ES-I3 (cell line): ENCODE results near the gene SCT.

Experiments
- H3K36me3 ChIP-seq: 2 replicates; pipeline ENCODE4 v1.6.1; 2013; ENCODE audit warnings: mild to moderate bottlenecking, low read length, control low read depth, moderate library complexity; ENCODE audit not compliant: insufficient read depth
- H3K4me1 ChIP-seq: 2 replicates; pipeline ENCODE4 v1.6.1; 2013; ENCODE audit warnings: mild to moderate bottlenecking, control low read depth, low read length; ENCODE audit not compliant: insufficient read depth
- H3K9ac ChIP-seq: 2 replicates; pipeline ENCODE4 v1.6.1; 2013; ENCODE audit warnings: low read depth, mild to moderate bottlenecking, low read length, moderate library complexity
- H3K9me3 ChIP-seq: 2 replicates; pipeline ENCODE4 v1.6.1; 2013; ENCODE audit warnings: mild to moderate bottlenecking, low read length, moderate library complexity; ENCODE audit not compliant: control insufficient read depth, insufficient read depth

SCT gene

GRCh38 chr11:601573-602245 is 25.3 kb downstream of the SCT start:
- Histone ChIP-seq H3K4me1 (no peaks in the 10 kb centered on the region), H3K9me3 (no peaks in the 10 kb centered on the region), H3K36me3 (peaks cover 29% of the 10 kb centered on the region), H3K9ac (no peak overlapping the region)

- Histone ChIP-seq H3K4me1 (no peaks in the 10 kb centered on the region), H3K9ac (no peak overlapping the region), H3K9me3 (no peaks in the 10 kb centered on the region), H3K36me3 (peaks cover 26% of the 10 kb centered on the region)
These were observed 28.8 kb downstream of the SCT start for GRCh38 chr11:598005-598680.

- H3K36me3 ChIP-seq: peaks cover 27% of the 10 kb centered on the region
- no peaks in the 10 kb centered on the region for H3K9me3 ChIP-seq
- H3K9ac ChIP-seq: no peak overlapping the region
- H3K4me1 ChIP-seq: no peaks in the 10 kb centered on the region
These were observed 29.7 kb downstream of the SCT start for GRCh38 chr11:597166-597725.

- H3K9ac ChIP-seq: no peak overlapping the region
- no peaks in the 10 kb centered on the region for H3K9me3 ChIP-seq
- H3K36me3 ChIP-seq: peaks cover 21% of the 10 kb centered on the region
- no peaks in the 10 kb centered on the region for H3K4me1 ChIP-seq
These were observed 30.6 kb downstream of the SCT start for GRCh38 chr11:596374-596773.

- no peak overlapping the region for H3K9ac ChIP-seq
- no peaks in the 10 kb centered on the region for H3K9me3 ChIP-seq
- no peaks in the 10 kb centered on the region for H3K4me1 ChIP-seq
- peaks cover 20% of the 10 kb centered on the region for H3K36me3 ChIP-seq
These were observed 31.6 kb downstream of the SCT start for GRCh38 chr11:595400-595799.

GRCh38 chr11:593347-593746 is 33.6 kb downstream of the SCT start:
- peaks cover 16% of the 10 kb centered on the region for H3K36me3 ChIP-seq
- no peaks in the 10 kb centered on the region for H3K9me3 ChIP-seq
- H3K4me1 ChIP-seq: no peaks in the 10 kb centered on the region
- H3K9ac ChIP-seq: no peak overlapping the region

GRCh38 chr11:592918-593317 is 34.1 kb downstream of the SCT start:
- H3K36me3 ChIP-seq: peaks cover 18% of the 10 kb centered on the region
- H3K9ac ChIP-seq: no peak overlapping the region
- no peaks in the 10 kb centered on the region for H3K9me3 ChIP-seq
- no peaks in the 10 kb centered on the region for H3K4me1 ChIP-seq

GRCh38 chr11:592501-592900 is 34.5 kb downstream of the SCT start:
- peaks cover 22% of the 10 kb centered on the region for H3K36me3 ChIP-seq
- no peaks in the 10 kb centered on the region; the same call in 1 of the 2 replicates for H3K4me1 ChIP-seq
- no peaks in the 10 kb centered on the region for H3K9me3 ChIP-seq
- H3K9ac ChIP-seq: no peak overlapping the region

GRCh38 chr11:590997-591396 is 36.0 kb downstream of the SCT start:
- Histone ChIP-seq H3K4me1 (no peaks in the 10 kb centered on the region; the same call in 1 of the 2 replicates), H3K9me3 (no peaks in the 10 kb centered on the region), H3K36me3 (peaks cover 23% of the 10 kb centered on the region), H3K9ac (no peak overlapping the region)

GRCh38 chr11:589798-590197 is 37.2 kb downstream of the SCT start:
- H3K9me3 ChIP-seq: no peaks in the 10 kb centered on the region
- H3K9ac ChIP-seq: no peak overlapping the region
- H3K4me1 ChIP-seq: no peaks in the 10 kb centered on the region; the same call in 1 of the 2 replicates
- peaks cover 21% of the 10 kb centered on the region for H3K36me3 ChIP-seq

GRCh38 chr11:587978-588380 is 39.0 kb downstream of the SCT start:
- Histone ChIP-seq H3K4me1 (no peaks in the 10 kb centered on the region; the same call in 1 of the 2 replicates), H3K9ac (no peak overlapping the region), H3K9me3 (no peaks in the 10 kb centered on the region), H3K36me3 (peaks cover 9% of the 10 kb centered on the region)

- Histone ChIP-seq H3K9me3 (no peaks in the 10 kb centered on the region), H3K36me3 (peaks cover 8% of the 10 kb centered on the region), H3K9ac (no peak overlapping the region), H3K4me1 (no peaks in the 10 kb centered on the region; the same call in 1 of the 2 replicates)
These were observed 39.4 kb downstream of the SCT start for GRCh38 chr11:587546-587945.

- Histone ChIP-seq H3K4me1 (no peaks in the 10 kb centered on the region; the same call in 1 of the 2 replicates), H3K9me3 (no peaks in the 10 kb centered on the region), H3K36me3 (peaks cover 13% of the 10 kb centered on the region), H3K9ac (no peak overlapping the region)
These were observed 40.3 kb downstream of the SCT start for GRCh38 chr11:586376-587316.

GRCh38 chr11:584287-584686 is 42.7 kb downstream of the SCT start:
- Histone ChIP-seq H3K9ac (no peak overlapping the region), H3K36me3 (peaks cover 14% of the 10 kb centered on the region), H3K9me3 (no peaks in the 10 kb centered on the region), H3K4me1 (no peaks in the 10 kb centered on the region; the same call in 1 of the 2 replicates)
